Activated T-helper 1 cell treated with anti-CD3 and anti-CD28 coated beads, Interleukin-12 subunit alpha, Interleukin-12 subunit beta, Interleukin-2, Interleukin-4 antibody, amounts not matched to agents 30 ng/mL and 10 ng/mL and 1 ng/mL, durations not matched to agents 14 hours and 24 hours and 36 hours (primary cell): ENCODE measurements around the gene CARD9. TPM values are rescaled to one million over a fixed set of nuclear protein-coding genes. Genes with fewer than 3 reads are reported as not detected.
A peak's percentile ranks its signal among the peaks of the same experiment; 100 is the strongest.
"Not testable (repeated sequence)": the region's sequence is repeated elsewhere in the genome, so short reads cannot be mapped to it uniquely, and the experiment has no call there.

Source experiments
- DNase-seq: peaks from one replicate; pipeline ENCODE4 v3.0.0; 2021; ENCODE audit warnings: low spot score
- H3K27ac Mint-ChIP-seq: one replicate; pipeline ENCODE4 v1.8.0; 2021; ENCODE audit warnings: mild to moderate bottlenecking, mixed read lengths
- H3K27me3 Mint-ChIP-seq: one replicate; pipeline ENCODE4 v1.8.0; 2022; ENCODE audit warnings: mild to moderate bottlenecking, moderate library complexity, mixed read lengths; ENCODE audit not compliant: insufficient read depth
- H3K36me3 Mint-ChIP-seq: one replicate; pipeline ENCODE4 v1.8.0; 2021; ENCODE audit warnings: low read depth, mixed read lengths
- H3K4me1 Mint-ChIP-seq: one replicate; pipeline ENCODE4 v1.8.0; 2021; ENCODE audit warnings: low read depth, mixed read lengths
- H3K4me3 Mint-ChIP-seq: one replicate; pipeline ENCODE4 v1.8.0; 2021; ENCODE audit warnings: mild to moderate bottlenecking, moderate library complexity, mixed read lengths
- H3K9me3 Mint-ChIP-seq: one replicate; pipeline ENCODE4 v1.8.0; 2021; ENCODE audit warnings: mixed read lengths
- intact Hi-C: fragments of 100-400 bp; cut with micrococcal nuclease; formaldehyde crosslinking; loops from one replicate; pipeline ENCODE4 v1.15.1; 2024
- total RNA-seq: library from RNA; stranded (reverse); gene quantifications from 2 replicates; pipeline ENCODE4 v1.2.3, GENCODE V29; 2022

Gene CARD9
- total RNA-seq, 1 donor from 2014 or later, result 7.1 TPM

GRCh38 chr9:136319244-136319643 lies 54.2 kb downstream of the CARD9 start:
- H3K4me1 Mint-ChIP-seq, H3K27ac Mint-ChIP-seq, H3K4me3 Mint-ChIP-seq, DNase-seq, intact Hi-C loops, H3K36me3 Mint-ChIP-seq: not testable (repeated sequence)
- Mint-ChIP-seq H3K9me3 (peaks cover 20% of the 10 kb centered on the region), H3K27me3 (peaks cover 11% of the 10 kb centered on the region)

GRCh38 chr9:136318776-136319241 lies 54.7 kb downstream of the CARD9 start:
- H3K36me3 Mint-ChIP-seq, result no peaks in the 10 kb centered on the region
- no peaks in the 10 kb centered on the region for H3K4me1 Mint-ChIP-seq
- H3K9me3 Mint-ChIP-seq, result peaks cover 20% of the 10 kb centered on the region
- DNase-seq, result no peak
- H3K4me3 Mint-ChIP-seq, result no peak overlapping the region
- intact Hi-C loops, result no loop called here
- no peak overlapping the region for H3K27ac Mint-ChIP-seq
- peaks cover 11% of the 10 kb centered on the region for H3K27me3 Mint-ChIP-seq

GRCh38 chr9:136318111-136318775 lies 55.2 kb downstream of the CARD9 start:
- H3K27me3 Mint-ChIP-seq, result peaks cover 11% of the 10 kb centered on the region
- no peak overlapping the region for H3K27ac Mint-ChIP-seq
- intact Hi-C loops, result no loop called here
- peaks cover 20% of the 10 kb centered on the region for H3K9me3 Mint-ChIP-seq
- H3K4me3 Mint-ChIP-seq, result no peak overlapping the region
- DNase-seq, result no peak
- no peaks in the 10 kb centered on the region for H3K4me1 Mint-ChIP-seq
- no peaks in the 10 kb centered on the region for H3K36me3 Mint-ChIP-seq

GRCh38 chr9:136317695-136318094 lies 55.8 kb downstream of the CARD9 start:
- H3K27ac Mint-ChIP-seq, result no peak overlapping the region
- peaks cover 11% of the 10 kb centered on the region for H3K27me3 Mint-ChIP-seq

GRCh38 chr9:136316896-136317676 lies 56.4 kb downstream of the CARD9 start:
- peaks cover 8% of the 10 kb centered on the region for H3K27me3 Mint-ChIP-seq
- no peaks in the 10 kb centered on the region for H3K4me1 Mint-ChIP-seq
- peaks cover 20% of the 10 kb centered on the region for H3K9me3 Mint-ChIP-seq
- intact Hi-C loops, result no loop called here
- H3K27ac Mint-ChIP-seq, result no peak overlapping the region
- no peaks in the 10 kb centered on the region for H3K36me3 Mint-ChIP-seq
- no peak for DNase-seq
- no peak overlapping the region for H3K4me3 Mint-ChIP-seq

More at GRCh38 chr9:136317695-136318094, 55.8 kb downstream of the CARD9 start:
- no peak for DNase-seq
- no peaks in the 10 kb centered on the region for H3K4me1 Mint-ChIP-seq
- H3K36me3 Mint-ChIP-seq, result no peaks in the 10 kb centered on the region
- peaks cover 20% of the 10 kb centered on the region for H3K9me3 Mint-ChIP-seq
- intact Hi-C loops, result no loop called here
- no peak overlapping the region for H3K4me3 Mint-ChIP-seq

- peaks cover 20% of the 10 kb centered on the region for H3K9me3 Mint-ChIP-seq
Measured at GRCh38 chr9:136316271-136316751, 57.2 kb downstream of the CARD9 start.

GRCh38 chr9:136314944-136315343 lies 58.5 kb downstream of the CARD9 start:
- Mint-ChIP-seq H3K36me3 (no peaks in the 10 kb centered on the region), H3K4me1 (no peaks in the 10 kb centered on the region), H3K9me3 (peaks cover 20% of the 10 kb centered on the region), H3K27me3 (peaks cover 4% of the 10 kb centered on the region), H3K4me3 (no peak overlapping the region), H3K27ac (no peak overlapping the region)
- DNase-seq, result no peak
- intact Hi-C loops, result no loop called here

More at GRCh38 chr9:136316271-136316751, 57.2 kb downstream of the CARD9 start:
- no peak for DNase-seq
- Mint-ChIP-seq H3K4me1 (no peaks in the 10 kb centered on the region), H3K27me3 (peaks cover 8% of the 10 kb centered on the region), H3K27ac (peak overlapping the region; percentile 67), H3K36me3 (no peaks in the 10 kb centered on the region), H3K4me3 (no peak overlapping the region)
- intact Hi-C loops, result no loop called here

- Mint-ChIP-seq H3K27me3 (peaks cover 4% of the 10 kb centered on the region), H3K4me1 (no peaks in the 10 kb centered on the region), H3K27ac (no peak overlapping the region), H3K9me3 (peaks cover 20% of the 10 kb centered on the region), H3K4me3 (no peak overlapping the region), H3K36me3 (no peaks in the 10 kb centered on the region)
- DNase-seq, result no peak
- intact Hi-C loops, result no loop called here
Measured at GRCh38 chr9:136314056-136314416, 59.4 kb downstream of the CARD9 start.

Other genes starting within 250 kb of the CARD9 start
- gene LHX3, start 168.5 kb downstream of the CARD9 start, total RNA-seq, result not detected in 2 replicates
- gene QSOX2, start 127.9 kb downstream of the CARD9 start, total RNA-seq, result 27.9 and 28.6 TPM in 2 replicates
- gene CCDC187, start 69.6 kb downstream of the CARD9 start, total RNA-seq, result not detected in 2 replicates
- gene GPSM1, start 46.1 kb downstream of the CARD9 start, total RNA-seq, result 18.3 and 19.1 TPM in 2 replicates
- 35.2 TPM in 2 replicates for gene DNLZ, start 9.9 kb downstream of the CARD9 start, total RNA-seq
- 26.7 TPM in 2 replicates for gene SNAPC4, start 26.5 kb upstream of the CARD9 start, total RNA-seq
- 50.0 and 54.5 TPM in 2 replicates for gene ENTR1, start 36.9 kb upstream of the CARD9 start, total RNA-seq
- 104 and 114 TPM in 2 replicates for gene PMPCA, start 37.0 kb upstream of the CARD9 start, total RNA-seq
- 19.7 and 20.0 TPM in 2 replicates for gene INPP5E, start 66.2 kb upstream of the CARD9 start, total RNA-seq
- 87.3 and 88.5 TPM in 2 replicates for gene SEC16A, start 109.4 kb upstream of the CARD9 start, total RNA-seq
- 115 and 121 TPM in 2 replicates for gene NOTCH1, start 172.4 kb upstream of the CARD9 start, total RNA-seq